Small intestine (tissue), 7 donors: ENCODE results near the gene CPA3. TPM values are rescaled to one million over a fixed set of nuclear protein-coding genes. Genes with fewer than 3 reads are reported as not detected.

Source experiments
- DNase-seq, 2 donors: peaks; one replicate each; pipeline versions ENCODE4 v3.0.0 to v3.0.0-alpha.2; 2013
- FAIRE-seq: peaks from 2 replicates; lab custom pipeline; 2012; peaks lifted over from hg19 to GRCh38; lab: Jason Lieb, UNC
- H3K27ac ChIP-seq, 3 donors: one replicate each; pipeline ENCODE4 v1.5.1; 2013; ENCODE audit warnings: low read length in 2 of 3, mild to moderate bottlenecking in 2 of 3, control low read depth in 1 of 3, inconsistent platforms in 1 of 3, low read depth in 1 of 3, moderate library complexity in 1 of 3
- H3K27me3 ChIP-seq, 3 donors: one replicate each; pipeline ENCODE4 v1.6.1; 2013; ENCODE audit warnings: low read length in 3 of 3, inconsistent platforms in 1 of 3; ENCODE audit not compliant: control insufficient read depth in 3 of 3, insufficient read depth in 3 of 3
- H3K36me3 ChIP-seq, 3 donors: one replicate each; pipeline ENCODE4 v1.6.1; 2013; ENCODE audit warnings: low read length in 3 of 3, inconsistent platforms in 1 of 3, low read depth in 1 of 3, mild to moderate bottlenecking in 1 of 3, moderate library complexity in 1 of 3; ENCODE audit not compliant: control insufficient read depth in 3 of 3, insufficient read depth in 2 of 3
- H3K4me1 ChIP-seq, 3 donors: one replicate each; pipeline ENCODE4 v1.6.1; 2013; ENCODE audit warnings: low read length in 2 of 3, inconsistent platforms in 1 of 3, low read depth in 1 of 3, mild to moderate bottlenecking in 1 of 3, moderate library complexity in 1 of 3; ENCODE audit not compliant: control insufficient read depth in 3 of 3, insufficient read depth in 2 of 3
- H3K4me3 ChIP-seq, 3 donors: one replicate each; pipeline ENCODE4 v1.5.1; 2013; ENCODE audit warnings: low read length in 3 of 3, control low read depth in 1 of 3, inconsistent platforms in 1 of 3, low read depth in 1 of 3, mild to moderate bottlenecking in 1 of 3, moderate library complexity in 1 of 3
- H3K9me3 ChIP-seq, 2 donors: one replicate each; pipeline ENCODE4 v1.6.1; 2013; ENCODE audit warnings: low read depth in 1 of 2, low read length in 1 of 2; ENCODE audit not compliant: control insufficient read depth in 2 of 2, insufficient read depth in 1 of 2
- WGBS, 3 donors: extraction: QIAGEN DNeasy Blood & Tissue Kit; methylation state at CpG; one replicate each; pipeline ENCODE4 v1.1.7; 2013; 5-methylcytosine and 5-hydroxymethylcytosine counted together
- polyA plus RNA-seq, 4 donors: library from polyadenylated mRNA; stranded (reverse) in 3 of 4; unstranded in 1 of 4; fragments of 200-250 nt in 3 of 4; fragments of 120-200 nt in 1 of 4; gene quantifications; one replicate each; pipeline versions ENCODE4 v1.2.1 to v1.2.3, GENCODE V29; 2013
- donor health status: healthy with polysubstance abuse.
- donor health status: control.
- donor health status: control.
- donor health status: Bipolar disorder and iron deficiency.
- donor health status: healthy.

CPA3 gene
- polyA plus RNA-seq, 4 donors: 0.56 to 8.5 (median 3.0) TPM

DNA sequence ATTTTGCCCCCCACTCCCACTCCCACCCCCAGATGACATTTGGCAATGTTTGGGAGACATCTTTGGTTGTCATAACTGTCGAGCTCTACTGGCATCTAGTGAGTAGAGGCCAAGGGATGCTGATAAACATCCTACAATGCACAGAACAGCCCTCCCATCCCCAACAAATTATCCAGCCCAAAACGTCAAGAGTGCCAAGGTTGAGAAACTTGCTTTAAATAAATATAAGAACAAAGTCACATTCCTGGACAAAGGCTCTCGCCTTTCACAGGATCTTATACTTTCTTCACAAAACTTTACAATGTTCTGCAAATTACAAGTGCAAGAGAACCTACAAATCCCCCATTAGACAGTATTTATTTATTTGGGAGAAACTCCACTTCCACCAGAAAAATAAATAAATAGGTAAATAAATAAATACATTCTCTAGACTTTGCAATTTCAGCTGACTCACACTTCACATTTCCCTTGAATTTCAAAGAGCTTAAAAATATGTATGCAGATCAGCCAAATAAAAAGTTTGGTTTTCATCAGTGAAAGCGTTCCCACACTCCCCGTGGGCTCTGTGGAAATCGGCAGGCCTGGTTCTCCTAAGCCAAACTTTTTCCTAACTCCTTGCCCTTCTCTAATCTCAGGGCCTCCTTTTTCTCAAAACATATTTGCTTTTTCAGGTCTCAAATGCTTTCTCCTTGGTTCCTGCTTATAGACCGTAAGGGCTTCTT, 12.7 kb upstream of the CPA3 start:
- Histone ChIP-seq H3K36me3 (no peaks in the 10 kb centered on the region), H3K4me1 (no peaks in the 10 kb centered on the region), H3K4me3 (no peak overlapping the region), H3K27me3 (no peaks in the 10 kb centered on the region), H3K27ac (no peak overlapping the region), H3K9me3 (no peaks in the 10 kb centered on the region)
- 66 to 75% (median 74%) methylated on average over 7 of the region's 7 CpGs for WGBS, 3 donors
- FAIRE-seq: no peak
- no peak for DNase-seq

DNA sequence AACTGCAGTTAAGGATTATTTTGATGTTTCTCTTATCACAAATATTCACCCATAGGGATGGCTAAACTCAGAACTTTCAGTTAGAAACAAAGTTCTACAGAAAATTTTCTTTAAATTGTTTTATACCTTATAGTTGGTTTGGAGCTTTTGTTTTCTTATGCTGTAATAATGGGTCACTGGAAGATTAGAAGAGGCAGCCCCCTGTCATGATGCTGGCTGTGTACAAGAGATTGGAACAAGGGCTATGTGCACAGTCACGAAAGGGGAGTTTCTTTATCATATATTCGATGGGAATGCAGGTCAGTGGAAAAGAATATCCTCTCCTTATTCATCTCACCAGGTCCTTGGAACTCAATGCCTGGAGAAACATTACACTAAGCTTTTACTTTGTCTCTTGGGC, 12.0 kb upstream of the CPA3 start:
- WGBS, 3 donors: 57 to 85% (median 70%) methylated on average over 2 of the region's 2 CpGs
- no peaks in the 10 kb centered on the region for H3K9me3 ChIP-seq
- no peaks in the 10 kb centered on the region for H3K36me3 ChIP-seq
- H3K4me3 ChIP-seq: no peak overlapping the region
- no peaks in the 10 kb centered on the region for H3K4me1 ChIP-seq
- no peak for DNase-seq
- FAIRE-seq: no peak
- no peak overlapping the region for H3K27ac ChIP-seq
- no peaks in the 10 kb centered on the region for H3K27me3 ChIP-seq

DNA sequence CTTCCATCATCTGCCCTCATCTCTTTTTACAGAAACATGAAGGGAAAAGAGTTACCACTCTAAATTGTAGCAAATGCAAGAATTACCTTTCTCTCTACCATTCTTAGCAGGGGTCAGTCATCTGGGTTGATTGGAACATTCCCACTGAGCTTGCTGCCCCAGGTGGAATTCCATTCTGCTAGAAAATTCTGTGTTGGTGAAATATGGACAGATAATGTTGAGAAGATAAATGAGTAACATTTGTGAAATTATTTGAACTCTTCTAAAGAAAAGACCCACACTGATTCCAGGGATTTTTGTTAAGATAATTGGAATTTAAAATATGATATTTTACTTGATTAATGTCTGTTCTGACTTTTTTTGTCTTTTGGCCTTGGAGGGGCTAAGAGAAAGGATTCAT, 11.0 kb upstream of the CPA3 start:
- no peaks in the 10 kb centered on the region for H3K4me1 ChIP-seq
- DNase-seq (no peak), FAIRE-seq (no peak)
- H3K4me3 ChIP-seq: no peak overlapping the region
- H3K27me3 ChIP-seq: no peaks in the 10 kb centered on the region
- H3K9me3 ChIP-seq: no peaks in the 10 kb centered on the region
- H3K27ac ChIP-seq: no peak overlapping the region
- no peaks in the 10 kb centered on the region for H3K36me3 ChIP-seq

DNA sequence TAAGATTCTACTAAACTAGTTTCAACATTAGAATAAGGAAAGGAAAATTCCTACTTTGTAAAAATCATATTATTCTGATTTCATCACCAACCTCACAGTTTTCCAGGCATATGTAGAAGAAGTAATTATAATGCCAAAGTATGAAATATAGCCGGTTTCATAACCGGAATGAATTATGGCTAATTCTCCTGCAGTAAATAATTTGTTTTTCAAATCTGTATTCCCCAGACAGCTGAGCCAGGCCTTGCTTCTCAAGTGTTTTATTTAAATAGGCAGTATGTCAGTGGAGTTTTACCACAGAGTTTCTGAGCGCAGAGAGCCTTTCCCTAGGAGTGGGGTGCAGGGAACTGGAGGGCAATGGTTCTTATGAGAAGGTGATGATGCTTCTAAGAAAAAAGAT, 8.7 kb upstream of the CPA3 start:
- Histone ChIP-seq H3K9me3 (no peaks in the 10 kb centered on the region), H3K4me3 (no peak overlapping the region), H3K27ac (no peak overlapping the region), H3K4me1 (no peaks in the 10 kb centered on the region), H3K27me3 (no peaks in the 10 kb centered on the region), H3K36me3 (no peaks in the 10 kb centered on the region)
- no peak for FAIRE-seq
- DNase-seq: no peak
- 74 to 92% (median 80%) methylated on average over 3 of the region's 3 CpGs for WGBS, 3 donors

DNA sequence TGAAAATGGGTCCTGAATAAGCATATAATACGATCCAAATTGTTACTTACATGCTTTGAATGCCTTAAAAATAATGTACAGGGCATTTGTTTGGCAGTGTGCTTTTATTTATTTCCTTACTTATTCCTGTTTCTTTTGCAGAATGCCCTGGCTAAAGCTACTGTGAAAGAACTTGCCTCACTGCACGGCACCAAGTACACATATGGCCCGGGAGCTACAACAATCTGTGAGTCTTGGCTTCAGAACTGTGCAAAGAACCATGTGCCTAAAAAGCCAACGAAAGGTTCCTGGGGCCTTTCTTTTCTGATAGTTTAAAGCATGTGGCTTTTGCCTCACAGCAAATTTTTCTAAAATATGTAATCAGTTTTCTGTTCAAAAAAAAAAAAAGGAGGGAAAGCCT, 7.8 kb upstream of the CPA3 start:
- no peak for FAIRE-seq
- Histone ChIP-seq H3K27me3 (peaks cover 0 to 3% (median 0%) of the 10 kb centered on the region in 3 donors), H3K36me3 (no peaks in the 10 kb centered on the region), H3K4me3 (no peak overlapping the region), H3K27ac (no peak overlapping the region), H3K9me3 (no peaks in the 10 kb centered on the region), H3K4me1 (no peaks in the 10 kb centered on the region)
- DNase-seq: no peak
- WGBS, 3 donors: 82 to 86% (median 83%) methylated on average over 4 of the region's 4 CpGs

DNA sequence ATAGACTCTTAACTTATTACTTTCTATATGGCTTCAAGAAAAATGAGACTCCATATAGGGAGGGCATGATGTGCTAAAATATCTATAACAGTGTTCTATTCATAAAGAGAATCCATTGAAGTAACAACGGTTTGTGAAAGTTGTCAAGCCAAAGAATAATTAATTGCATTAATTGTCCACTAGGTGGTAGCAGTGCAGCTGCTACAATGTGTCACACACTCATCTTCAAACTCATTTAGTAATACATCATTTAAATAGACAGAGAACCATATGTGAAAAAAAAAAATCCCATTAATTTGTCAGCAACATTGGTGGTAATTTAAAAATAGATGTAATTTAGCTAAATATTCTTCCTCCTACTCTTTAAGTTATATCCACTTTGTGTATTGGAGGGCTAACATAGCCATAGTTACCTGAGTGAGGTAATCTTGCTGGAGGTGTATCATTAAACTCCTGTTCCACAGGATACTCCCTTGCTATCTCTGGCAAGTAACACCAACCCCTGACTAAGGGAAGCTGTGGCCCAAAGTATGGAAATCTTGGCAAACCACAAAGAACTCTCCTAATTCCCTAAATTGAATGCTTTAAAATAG, 3.7 kb upstream of the CPA3 start:
- FAIRE-seq: no peak
- H3K27me3 ChIP-seq: peaks cover 0 to 3% (median 0%) of the 10 kb centered on the region in 3 donors
- peak; percentile 52 to 66 for DNase-seq
- H3K9me3 ChIP-seq: no peaks in the 10 kb centered on the region
- H3K36me3 ChIP-seq: no peaks in the 10 kb centered on the region
- WGBS, 3 donors: 0 to 5% (median 0%) methylated on average over 1 of the region's 1 CpG
- H3K4me3 ChIP-seq: no peak overlapping the region
- H3K27ac ChIP-seq: no peak overlapping the region
- no peaks in the 10 kb centered on the region for H3K4me1 ChIP-seq

DNA sequence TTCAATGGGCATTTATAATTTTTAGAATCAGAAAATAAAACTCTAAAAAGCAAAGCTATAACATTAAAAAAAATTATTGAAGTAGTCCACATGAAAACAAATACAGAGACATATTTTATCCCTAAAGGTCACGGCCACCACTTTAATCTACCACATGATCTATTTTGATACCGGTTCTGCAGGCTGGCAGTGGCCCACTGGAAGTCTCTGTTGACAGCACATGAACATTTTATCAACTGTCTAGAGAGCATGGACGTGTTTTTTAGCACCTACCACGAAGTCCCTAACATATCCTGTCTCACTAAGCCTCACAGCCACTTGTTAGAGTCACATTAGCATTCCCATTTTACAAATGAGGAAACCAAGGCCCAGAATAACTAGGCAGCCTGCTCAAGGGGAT, 1.8 kb upstream of the CPA3 start:
- no peak overlapping the region for H3K27ac ChIP-seq
- no peak overlapping the region for H3K4me3 ChIP-seq
- peaks cover 0 to 3% (median 0%) of the 10 kb centered on the region in 3 donors for H3K27me3 ChIP-seq
- 34 to 46% (median 36%) methylated on average over 4 of the region's 4 CpGs for WGBS, 3 donors
- H3K4me1 ChIP-seq: no peaks in the 10 kb centered on the region
- no peak for DNase-seq
- no peak for FAIRE-seq
- no peaks in the 10 kb centered on the region for H3K9me3 ChIP-seq
- H3K36me3 ChIP-seq: no peaks in the 10 kb centered on the region

DNA sequence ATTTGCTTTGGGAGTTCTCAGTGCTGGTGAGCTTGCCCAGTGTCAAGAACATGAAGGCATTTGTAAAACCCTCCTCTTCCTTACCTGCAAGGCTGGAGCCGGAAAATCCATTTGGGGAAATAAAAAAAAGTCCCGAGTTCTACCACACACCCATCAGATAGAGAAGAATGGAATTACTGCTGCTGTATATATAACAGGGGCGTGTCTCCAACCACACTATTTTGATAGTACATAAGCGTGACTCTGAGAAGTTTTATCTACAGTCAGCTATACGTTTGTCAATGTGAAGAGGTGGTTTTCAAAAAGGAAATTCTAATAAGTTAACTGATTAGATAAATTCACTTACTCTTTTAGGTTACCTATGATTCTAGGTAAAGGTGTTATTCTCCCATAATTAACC, 1.3 kb upstream of the CPA3 start:
- no peak overlapping the region for H3K27ac ChIP-seq
- WGBS, 3 donors: 20 to 50% (median 27%) methylated on average over 5 of the region's 5 CpGs

More for the DNA sequence above, 1.3 kb upstream of the CPA3 start:
- Histone ChIP-seq H3K36me3 (no peaks in the 10 kb centered on the region), H3K9me3 (no peaks in the 10 kb centered on the region), H3K4me3 (no peak overlapping the region), H3K4me1 (no peaks in the 10 kb centered on the region), H3K27me3 (peaks cover 0 to 3% (median 0%) of the 10 kb centered on the region in 3 donors)
- FAIRE-seq: no peak
- DNase-seq: peak; percentile 14 to 49
